Upper lobe of right lung (tissue), 1 donor: Measurements from ENCODE around the gene TSPAN8. TPM values are rescaled to one million over a fixed set of nuclear protein-coding genes. Genes with fewer than 3 reads are reported as not detected.

Experiments used
- ATAC-seq: fragments of 200-7000 bp; cut with Tn5 transposase; one replicate; pipeline ENCODE4 v1.9.1; 2020; ENCODE audit warnings: mild to moderate bottlenecking, moderate library complexity
- DNase-seq: peaks from one replicate; pipeline ENCODE4 v3.0.0-alpha.2; 2020
- H3K27ac ChIP-seq: fragments of 200-600 bp; one replicate; pipeline ENCODE4 v1.8.0; 2022
- H3K27me3 ChIP-seq: fragments of 200-600 bp; one replicate; pipeline ENCODE4 v1.8.0; 2022; ENCODE audit warnings: mild to moderate bottlenecking
- H3K36me3 ChIP-seq: fragments of 200-600 bp; one replicate; pipeline ENCODE4 v1.8.0; 2022
- H3K4me1 ChIP-seq: fragments of 200-600 bp; one replicate; pipeline ENCODE4 v1.8.0; 2022
- H3K4me3 ChIP-seq: fragments of 200-600 bp; one replicate; pipeline ENCODE4 v1.8.0; 2022; ENCODE audit warnings: mild to moderate bottlenecking
- H3K9me3 ChIP-seq: fragments of 200-600 bp; one replicate; pipeline ENCODE4 v1.8.0; 2022
- intact Hi-C: fragments of 100-400 bp; cut with DNase I; formaldehyde crosslinking; loops from one replicate; pipeline ENCODE4 v1.11.0; 2022
- total RNA-seq: library from RNA; stranded (reverse); fragmentation: NEBNext Ultra II Directional; extraction: Animal tissue kit (Norgen Biotek cat#: 25700); gene quantifications from one replicate; pipeline ENCODE4 v1.2.1, GENCODE V29; 2021
- TF ChIP-seq, protein P1 (sequence below): fragments of 200-600 bp; IDR thresholded peaks from one replicate; pipeline ENCODE4 v1.8.0; 2022; ENCODE audit warnings: antibody characterized with exemption
- donor health status: DM: no; HTN: yes; CAD: no; lungs with severe emphysema.

TSPAN8 gene
- total RNA-seq, 1 donor from 2014 or later = 11.2 TPM

GRCh38 chr12:71142956-71143355 lies 14.8 kb downstream of the TSPAN8 start:
- Histone ChIP-seq H3K36me3 (no peaks in the 10 kb centered on the region), H3K9me3 (no peaks in the 10 kb centered on the region), H3K27ac (no peak overlapping the region), H3K4me3 (no peak overlapping the region), H3K4me1 (peaks cover 3% of the 10 kb centered on the region), H3K27me3 (no peaks in the 10 kb centered on the region)
- ATAC-seq (no peak), DNase-seq (no peak)
- TF ChIP-seq, protein P1, sequence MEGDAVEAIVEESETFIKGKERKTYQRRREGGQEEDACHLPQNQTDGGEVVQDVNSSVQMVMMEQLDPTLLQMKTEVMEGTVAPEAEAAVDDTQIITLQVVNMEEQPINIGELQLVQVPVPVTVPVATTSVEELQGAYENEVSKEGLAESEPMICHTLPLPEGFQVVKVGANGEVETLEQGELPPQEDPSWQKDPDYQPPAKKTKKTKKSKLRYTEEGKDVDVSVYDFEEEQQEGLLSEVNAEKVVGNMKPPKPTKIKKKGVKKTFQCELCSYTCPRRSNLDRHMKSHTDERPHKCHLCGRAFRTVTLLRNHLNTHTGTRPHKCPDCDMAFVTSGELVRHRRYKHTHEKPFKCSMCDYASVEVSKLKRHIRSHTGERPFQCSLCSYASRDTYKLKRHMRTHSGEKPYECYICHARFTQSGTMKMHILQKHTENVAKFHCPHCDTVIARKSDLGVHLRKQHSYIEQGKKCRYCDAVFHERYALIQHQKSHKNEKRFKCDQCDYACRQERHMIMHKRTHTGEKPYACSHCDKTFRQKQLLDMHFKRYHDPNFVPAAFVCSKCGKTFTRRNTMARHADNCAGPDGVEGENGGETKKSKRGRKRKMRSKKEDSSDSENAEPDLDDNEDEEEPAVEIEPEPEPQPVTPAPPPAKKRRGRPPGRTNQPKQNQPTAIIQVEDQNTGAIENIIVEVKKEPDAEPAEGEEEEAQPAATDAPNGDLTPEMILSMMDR = no peak
- intact Hi-C loops = no loop called here

GRCh38 chr12:71142016-71142415 lies 15.8 kb downstream of the TSPAN8 start:
- Histone ChIP-seq H3K27me3 (no peaks in the 10 kb centered on the region), H3K4me1 (peaks cover 3% of the 10 kb centered on the region), H3K27ac (peak overlapping the region; percentile 44), H3K4me3 (no peak overlapping the region), H3K36me3 (no peaks in the 10 kb centered on the region), H3K9me3 (no peaks in the 10 kb centered on the region)
- intact Hi-C loops = no loop called here
- no peak for DNase-seq
- TF ChIP-seq, protein P1 = no peak
- ATAC-seq = no peak

- DNase-seq (no peak), ATAC-seq (peak; percentile 46)
- Histone ChIP-seq H3K4me3 (no peak overlapping the region), H3K36me3 (no peaks in the 10 kb centered on the region), H3K27ac (peak overlapping the region; percentile 44), H3K27me3 (no peaks in the 10 kb centered on the region), H3K4me1 (peaks cover 3% of the 10 kb centered on the region), H3K9me3 (no peaks in the 10 kb centered on the region)
- TF ChIP-seq, protein P1 = no peak
- intact Hi-C loops = no loop called here
These were observed 16.3 kb downstream of the TSPAN8 start for GRCh38 chr12:71141378-71141926.

DNA sequence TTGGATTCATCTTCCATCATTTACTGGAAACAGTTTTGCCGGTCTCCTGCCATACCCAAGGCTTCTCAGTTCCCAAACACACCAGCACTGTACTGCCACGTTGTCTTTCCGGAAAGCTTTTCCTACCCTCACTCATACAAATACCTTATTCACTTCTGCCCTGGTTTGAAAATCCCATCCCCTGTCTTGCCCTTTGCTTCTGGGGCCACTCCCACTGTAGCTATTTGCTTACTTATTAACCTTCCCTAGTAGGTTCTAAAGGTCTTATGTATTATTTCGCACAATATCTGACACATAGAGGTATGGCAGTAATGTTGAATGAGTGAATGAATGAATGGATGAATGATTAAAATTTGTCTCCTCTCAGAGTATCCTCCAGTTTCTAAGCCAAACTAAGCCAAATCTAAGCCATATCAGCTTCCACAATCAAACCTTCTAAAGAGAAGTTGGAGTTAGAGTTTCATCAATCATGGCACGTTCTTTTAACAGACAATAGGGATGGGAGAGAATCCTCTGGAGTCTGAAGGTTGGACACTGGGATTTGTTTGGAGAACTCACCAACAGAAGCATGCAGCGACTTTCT lies 18.6 kb downstream of the TSPAN8 start:
- H3K27ac ChIP-seq = no peak overlapping the region
- no peak overlapping the region for H3K4me3 ChIP-seq
- H3K4me1 ChIP-seq = peaks cover 7% of the 10 kb centered on the region
- no peaks in the 10 kb centered on the region for H3K27me3 ChIP-seq
- H3K36me3 ChIP-seq = no peaks in the 10 kb centered on the region
- TF ChIP-seq, protein P1 = no peak
- H3K9me3 ChIP-seq = no peaks in the 10 kb centered on the region
- intact Hi-C loops = no loop called here
- DNase-seq (no peak), ATAC-seq (no peak)

- ATAC-seq (no peak), DNase-seq (no peak)
- Histone ChIP-seq H3K27me3 (no peaks in the 10 kb centered on the region), H3K4me1 (peaks cover 11% of the 10 kb centered on the region), H3K36me3 (no peaks in the 10 kb centered on the region), H3K27ac (no peak overlapping the region), H3K4me3 (no peak overlapping the region), H3K9me3 (no peaks in the 10 kb centered on the region)
- TF ChIP-seq, protein P1 = no peak
- intact Hi-C loops = no loop called here
These were observed 19.8 kb downstream of the TSPAN8 start for GRCh38 chr12:71138011-71138410.

DNA sequence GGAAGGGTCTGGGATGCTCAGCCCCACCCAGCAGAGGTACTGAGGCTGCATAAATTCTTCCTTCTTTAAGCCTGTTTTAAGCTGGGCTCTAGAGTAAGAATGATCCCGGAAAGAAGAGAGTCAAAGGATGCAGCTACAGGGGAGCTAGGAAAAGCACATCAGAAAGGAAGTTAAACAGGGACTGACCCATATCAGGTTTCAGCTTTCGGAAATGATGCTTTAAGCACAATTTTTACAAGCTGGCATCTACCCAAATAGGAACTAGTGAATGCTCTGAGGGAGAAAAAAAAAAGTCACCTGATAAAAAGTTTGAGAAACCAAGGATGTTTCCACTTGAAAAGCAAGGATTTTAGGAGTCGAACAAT lies 22.0 kb downstream of the TSPAN8 start:
- intact Hi-C loops = no loop called here
- Histone ChIP-seq H3K27ac (no peak overlapping the region), H3K36me3 (no peaks in the 10 kb centered on the region), H3K4me3 (no peak overlapping the region), H3K9me3 (no peaks in the 10 kb centered on the region), H3K4me1 (peaks cover 8% of the 10 kb centered on the region), H3K27me3 (no peaks in the 10 kb centered on the region)
- TF ChIP-seq, protein P1 = no peak
- ATAC-seq (no peak), DNase-seq (no peak)
